Ishikawa (cell line): Measurements from ENCODE around the gene CEP57.
A peak's percentile ranks its signal among the peaks of the same experiment; 100 is the strongest.

Experiments used
- FOXM1 ChIP-seq: IDR thresholded peaks from 2 replicates; pipeline ENCODE4 v1.6.1; 2012; ENCODE audit warnings: low read depth, borderline replicate concordance
- REST ChIP-seq: IDR thresholded peaks from 2 replicates; pipeline ENCODE4 v1.6.1; 2012; ENCODE audit warnings: low read depth, mild to moderate bottlenecking

DNA sequence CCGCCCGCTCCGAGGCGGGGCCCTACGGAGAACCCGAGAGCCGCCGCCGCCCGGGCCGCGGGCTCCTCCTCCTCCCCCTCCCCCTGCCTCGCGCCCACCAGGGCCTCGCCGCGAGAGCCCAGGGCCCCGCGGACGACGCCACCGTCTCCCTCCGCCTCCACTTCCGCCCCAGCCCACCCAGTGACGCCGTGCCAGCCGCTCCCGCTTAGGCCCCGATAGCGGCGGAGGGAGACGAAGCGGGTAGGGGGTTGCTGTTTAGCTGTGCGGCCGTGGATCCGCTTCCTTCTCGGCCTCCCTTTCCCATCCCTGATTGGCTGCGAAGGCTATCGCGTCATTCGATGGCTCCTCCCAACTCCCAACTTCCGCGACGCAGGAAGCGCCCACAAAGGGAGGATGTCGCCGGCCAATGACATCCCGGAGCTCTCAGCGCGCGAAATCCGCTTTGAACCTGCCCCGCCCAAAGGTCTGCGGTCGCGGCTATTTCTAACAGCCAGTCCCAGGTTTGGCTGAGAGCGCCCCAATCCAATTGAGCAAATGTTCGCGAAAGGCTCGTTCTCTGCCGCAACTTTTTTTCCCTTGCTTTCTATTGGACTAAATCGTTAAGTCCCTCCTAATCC, 684 bp upstream of the CEP57 start, which contains the start of gene FAM76B:
- TF ChIP-seq REST: no peak
- TF ChIP-seq FOXM1: peak; percentile 57; the same call in 1 of the 2 replicates
